Effector memory CD8-positive, alpha-beta T cell (primary cell): Measurements from ENCODE around the gene RALGAPA2.

Source experiments
- ATAC-seq: fragments of 150-1000 bp; cut with Tn5 transposase; replicated peaks from 2 replicates; pipeline ENCODE4 v1.10.0; 2021; ENCODE audit warnings: mild to moderate bottlenecking, moderate library complexity
- DNase-seq, 3 experiments: peaks; one replicate each; pipeline ENCODE4 v3.0.0; 2021
- H3K27ac Mint-ChIP-seq, 2 donors: one replicate each; pipeline ENCODE4 v1.8.0; 2022; ENCODE audit warnings: mild to moderate bottlenecking in 2 of 2, mixed read lengths in 2 of 2, moderate library complexity in 2 of 2
- H3K27me3 Mint-ChIP-seq, 2 donors: one replicate each; pipeline ENCODE4 v1.8.0; 2022; ENCODE audit warnings: mixed read lengths in 2 of 2
- H3K36me3 Mint-ChIP-seq: one replicate; pipeline ENCODE4 v1.8.0; 2022; ENCODE audit warnings: mild to moderate bottlenecking, moderate library complexity, mixed read lengths; ENCODE audit not compliant: insufficient read depth
- H3K4me1 Mint-ChIP-seq, 2 donors: one replicate each; pipeline ENCODE4 v1.8.0; 2022; ENCODE audit warnings: low read depth in 2 of 2, mixed read lengths in 2 of 2
- H3K4me3 Mint-ChIP-seq, 2 donors: one replicate each; pipeline ENCODE4 v1.8.0; 2022; ENCODE audit warnings: mild to moderate bottlenecking in 2 of 2, mixed read lengths in 2 of 2, moderate library complexity in 2 of 2
- H3K9me3 Mint-ChIP-seq, 2 donors: one replicate each; pipeline ENCODE4 v1.8.0; 2022; ENCODE audit warnings: mixed read lengths in 2 of 2

RALGAPA2 gene

GRCh38 chr20:20477444-20478041 lies 234.9 kb downstream of the RALGAPA2 start:
- no peak overlapping the region for H3K27ac Mint-ChIP-seq
- H3K27me3 Mint-ChIP-seq: no peaks in the 10 kb centered on the region
- H3K4me3 Mint-ChIP-seq: no peak overlapping the region
- H3K36me3 Mint-ChIP-seq: peaks cover 3% of the 10 kb centered on the region
- no peaks in the 10 kb centered on the region for H3K4me1 Mint-ChIP-seq
- H3K9me3 Mint-ChIP-seq: no peaks in the 10 kb centered on the region
- ATAC-seq: no peak
- no peak for DNase-seq

DNA sequence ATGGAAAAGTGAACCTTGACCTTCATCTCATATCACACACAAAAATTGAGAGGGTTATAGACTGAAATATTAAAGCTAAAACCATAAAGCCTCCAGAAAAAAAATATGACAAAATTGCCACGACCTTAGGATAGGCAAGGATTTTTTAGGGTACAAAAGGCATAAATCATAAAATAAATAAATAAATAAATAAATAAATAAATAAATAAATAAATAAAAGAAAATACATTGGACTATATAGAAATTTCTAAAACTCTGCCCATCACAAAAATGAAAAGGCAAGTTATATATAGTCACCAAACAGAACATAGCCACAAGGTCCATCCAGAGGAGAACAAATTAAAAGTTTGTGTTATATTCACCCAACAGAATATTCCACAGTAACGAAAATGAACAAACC lies 235.9 kb downstream of the RALGAPA2 start:
- ATAC-seq (no peak), DNase-seq (no peak)
- no peak overlapping the region for H3K4me3 Mint-ChIP-seq
- no peaks in the 10 kb centered on the region for H3K9me3 Mint-ChIP-seq
- peaks cover 11% of the 10 kb centered on the region for H3K36me3 Mint-ChIP-seq
- H3K27ac Mint-ChIP-seq: no peak overlapping the region
- no peaks in the 10 kb centered on the region for H3K4me1 Mint-ChIP-seq
- H3K27me3 Mint-ChIP-seq: no peaks in the 10 kb centered on the region

DNA sequence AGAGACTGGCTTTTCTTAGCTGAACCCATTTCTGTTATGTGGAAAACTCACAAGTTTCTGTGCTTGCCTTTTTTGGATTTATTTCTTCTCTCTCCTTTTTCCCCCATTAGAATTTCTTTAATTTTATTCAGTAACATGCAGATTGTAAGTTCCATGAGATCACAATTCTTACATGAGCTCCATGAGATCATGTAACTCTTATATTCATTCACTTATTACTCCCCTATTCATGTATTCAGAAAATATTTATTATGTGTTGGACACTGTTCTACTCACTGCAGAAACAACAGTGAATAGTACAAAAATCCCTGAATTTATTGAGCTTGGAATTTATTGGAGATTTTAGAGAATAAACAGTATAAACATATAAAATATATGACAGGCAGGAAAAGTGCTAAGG lies 238.8 kb downstream of the RALGAPA2 start:
- Mint-ChIP-seq H3K36me3 (peaks cover 9% of the 10 kb centered on the region), H3K27me3 (no peaks in the 10 kb centered on the region), H3K9me3 (no peaks in the 10 kb centered on the region), H3K27ac (peak overlapping the region in 1 of 2 donors; percentile 16), H3K4me3 (no peak overlapping the region), H3K4me1 (no peaks in the 10 kb centered on the region)
- ATAC-seq (no peak), DNase-seq (no peak)

DNA sequence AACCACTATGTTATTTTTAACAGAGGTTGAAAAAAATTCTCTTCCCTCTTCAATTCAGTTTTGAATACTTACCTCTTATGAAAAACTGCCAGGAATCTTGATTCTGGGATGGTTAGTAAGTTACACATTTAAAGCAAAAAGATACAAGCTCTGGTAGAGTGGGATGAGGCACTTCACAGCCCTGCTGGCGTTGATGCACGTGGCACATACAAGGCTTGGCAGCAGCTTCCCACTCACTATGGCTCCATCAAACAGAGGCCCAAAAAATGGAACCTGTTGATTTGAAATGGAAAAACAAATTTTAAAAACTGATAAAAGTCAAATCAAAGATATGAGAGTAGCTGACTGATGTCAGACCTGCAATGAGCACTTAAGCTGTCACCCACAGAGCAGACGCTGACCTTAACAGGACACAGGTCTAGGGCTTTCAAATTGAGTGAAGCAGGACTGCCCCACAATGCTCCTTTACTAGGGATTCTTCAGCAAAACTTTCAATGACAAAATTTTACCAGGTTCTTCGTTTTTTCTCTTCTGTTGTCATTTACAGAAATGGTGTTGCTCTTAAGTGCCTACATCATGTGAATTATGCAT lies 239.7 kb downstream of the RALGAPA2 start:
- H3K27ac Mint-ChIP-seq: no peak overlapping the region
- no peaks in the 10 kb centered on the region for H3K27me3 Mint-ChIP-seq
- H3K36me3 Mint-ChIP-seq: peaks cover 9% of the 10 kb centered on the region
- H3K4me1 Mint-ChIP-seq: no peaks in the 10 kb centered on the region
- no peaks in the 10 kb centered on the region for H3K9me3 Mint-ChIP-seq
- DNase-seq (no peak), ATAC-seq (no peak)
- no peak overlapping the region for H3K4me3 Mint-ChIP-seq

- peak overlapping the region in 1 of 2 donors; percentile 9 for H3K27ac Mint-ChIP-seq
- H3K9me3 Mint-ChIP-seq: no peaks in the 10 kb centered on the region
- no peaks in the 10 kb centered on the region for H3K4me1 Mint-ChIP-seq
- H3K4me3 Mint-ChIP-seq: no peak overlapping the region
- DNase-seq (no peak), ATAC-seq (no peak)
- no peaks in the 10 kb centered on the region for H3K27me3 Mint-ChIP-seq
- H3K36me3 Mint-ChIP-seq: peaks cover 2% of the 10 kb centered on the region
Observed at GRCh38 chr20:20466341-20466879, 246.0 kb downstream of the RALGAPA2 start.

DNA sequence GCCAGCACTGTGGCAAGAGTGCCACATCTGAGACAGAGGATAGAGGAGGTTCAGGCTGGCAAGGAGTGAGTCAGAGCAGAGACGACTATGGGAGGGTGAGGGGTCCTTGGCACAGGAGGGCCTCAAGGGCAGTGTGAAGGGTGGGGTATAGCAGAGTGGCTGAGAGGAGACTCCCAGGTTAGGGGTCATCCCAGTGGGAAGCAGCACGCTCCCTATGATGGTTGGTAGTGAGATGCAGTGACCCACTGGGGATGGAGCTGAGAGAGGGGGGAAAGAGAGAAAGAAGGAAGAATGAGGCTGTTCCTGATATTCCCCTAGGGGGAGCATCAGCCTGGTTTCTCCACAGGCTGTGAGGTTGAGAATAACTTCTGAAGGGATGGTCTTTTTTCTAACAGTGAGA lies 247.2 kb downstream of the RALGAPA2 start:
- H3K4me1 Mint-ChIP-seq: no peaks in the 10 kb centered on the region
- no peaks in the 10 kb centered on the region for H3K9me3 Mint-ChIP-seq
- no peak overlapping the region for H3K4me3 Mint-ChIP-seq
- peaks cover 2% of the 10 kb centered on the region for H3K36me3 Mint-ChIP-seq
- no peaks in the 10 kb centered on the region for H3K27me3 Mint-ChIP-seq
- DNase-seq (no peak), ATAC-seq (no peak)
- peak overlapping the region in 1 of 2 donors; percentile 67 for H3K27ac Mint-ChIP-seq

DNA sequence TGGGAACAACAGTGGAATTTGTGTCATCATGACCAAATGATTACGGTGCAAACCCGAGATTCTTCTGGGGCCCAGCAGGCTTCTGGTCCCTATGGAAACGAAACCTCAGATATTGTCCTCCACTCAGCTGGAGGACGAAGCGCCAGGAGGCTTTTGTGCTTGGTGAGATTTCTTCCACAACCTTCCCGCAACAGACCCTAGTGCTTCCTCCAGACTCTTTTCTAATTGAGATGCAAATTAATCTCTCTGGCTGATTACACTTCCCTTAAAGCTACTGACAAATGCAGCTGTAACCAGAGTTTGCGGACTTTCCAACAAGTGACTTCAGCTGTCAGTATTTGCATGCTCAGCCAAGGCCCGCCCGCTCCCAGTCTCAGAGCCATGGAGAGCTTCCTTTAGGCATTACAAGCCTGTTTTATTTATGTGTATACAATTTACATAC lies 248.5 kb downstream of the RALGAPA2 start:
- ATAC-seq: no peak
- H3K27ac Mint-ChIP-seq: no peak overlapping the region

DNA sequence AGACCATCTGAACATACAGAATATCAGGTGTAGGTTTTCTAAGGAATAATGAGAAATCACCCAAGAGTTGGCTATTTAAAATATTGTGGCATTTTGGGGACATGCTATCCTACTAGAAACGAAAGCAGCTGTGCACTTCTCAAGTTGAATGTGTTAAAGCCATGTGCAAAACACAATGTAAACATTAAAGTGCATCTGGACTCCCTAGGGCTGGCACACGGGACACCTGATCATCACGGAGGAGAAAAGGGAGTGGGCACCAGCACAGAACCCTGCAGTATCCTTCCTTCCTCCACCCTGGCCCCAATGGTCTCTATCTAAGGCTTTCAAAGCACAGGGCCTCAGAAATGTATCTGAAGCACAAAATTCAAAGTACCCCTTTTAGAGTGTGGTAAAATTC lies 250.3 kb downstream of the RALGAPA2 start:
- no peak overlapping the region for H3K27ac Mint-ChIP-seq
- H3K4me1 Mint-ChIP-seq: peaks cover 0 to 2% of the 10 kb centered on the region in 2 donors
- ATAC-seq (no peak), DNase-seq (no peak)
- no peaks in the 10 kb centered on the region for H3K27me3 Mint-ChIP-seq
- no peak overlapping the region for H3K4me3 Mint-ChIP-seq
- peaks cover 2% of the 10 kb centered on the region for H3K36me3 Mint-ChIP-seq
- H3K9me3 Mint-ChIP-seq: no peaks in the 10 kb centered on the region

More for the DNA sequence above, 248.5 kb downstream of the RALGAPA2 start:
- Mint-ChIP-seq H3K9me3 (no peaks in the 10 kb centered on the region), H3K4me3 (no peak overlapping the region), H3K4me1 (no peaks in the 10 kb centered on the region), H3K36me3 (peaks cover 2% of the 10 kb centered on the region), H3K27me3 (no peaks in the 10 kb centered on the region)
- DNase-seq: no peak

DNA sequence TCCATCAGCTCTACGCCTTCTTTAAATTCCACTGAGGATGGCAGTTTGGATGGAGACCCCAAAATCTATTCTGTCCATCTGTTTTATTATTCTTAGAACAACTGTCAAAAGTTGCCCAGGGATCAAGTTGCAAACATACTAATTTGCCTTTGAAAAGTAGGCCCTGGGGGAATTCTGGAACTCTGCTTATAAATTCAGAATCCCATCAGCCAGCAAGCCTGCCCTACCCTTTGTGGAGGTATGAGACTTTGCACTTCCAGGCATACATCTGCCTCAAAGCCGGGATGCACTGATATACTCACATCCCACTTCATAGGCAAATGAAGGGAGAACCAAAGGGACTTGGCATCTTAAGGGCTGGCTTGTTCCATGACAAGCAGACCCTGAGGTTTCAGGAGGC lies 250.9 kb downstream of the RALGAPA2 start:
- no peak overlapping the region for H3K27ac Mint-ChIP-seq

DNA sequence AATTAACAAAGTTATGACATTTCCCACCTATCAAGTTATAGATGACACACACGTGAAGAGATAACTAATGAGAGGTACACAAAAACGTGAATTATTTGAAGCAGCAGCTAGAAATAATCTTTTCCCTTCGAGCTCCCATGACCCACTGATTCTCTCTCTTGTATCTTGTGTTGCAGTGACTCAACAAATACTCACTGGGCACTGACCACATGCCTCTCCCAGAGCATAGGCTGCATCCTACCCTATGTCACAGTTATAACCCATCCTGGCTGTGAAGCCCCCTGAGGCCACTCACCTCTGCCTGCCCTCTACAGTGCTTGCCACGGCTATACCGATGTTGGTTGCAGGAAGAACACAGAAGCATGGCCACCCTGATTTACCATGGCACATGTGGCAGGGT lies 252.7 kb downstream of the RALGAPA2 start:
- Mint-ChIP-seq H3K27ac (no peak overlapping the region), H3K4me3 (no peak overlapping the region), H3K36me3 (no peaks in the 10 kb centered on the region), H3K4me1 (peaks cover 0 to 4% of the 10 kb centered on the region in 2 donors), H3K9me3 (no peaks in the 10 kb centered on the region), H3K27me3 (no peaks in the 10 kb centered on the region)
- ATAC-seq (no peak), DNase-seq (no peak)

More for the DNA sequence above, 250.9 kb downstream of the RALGAPA2 start:
- no peak for ATAC-seq
- H3K9me3 Mint-ChIP-seq: no peaks in the 10 kb centered on the region
- peaks cover 0 to 2% of the 10 kb centered on the region in 2 donors for H3K4me1 Mint-ChIP-seq
- no peaks in the 10 kb centered on the region for H3K27me3 Mint-ChIP-seq
- DNase-seq: no peak
- H3K36me3 Mint-ChIP-seq: peaks cover 2% of the 10 kb centered on the region
- H3K4me3 Mint-ChIP-seq: no peak overlapping the region

GRCh38 chr20:20457392-20458126 lies 254.9 kb downstream of the RALGAPA2 start:
- peaks cover 9 to 14% of the 10 kb centered on the region in 2 donors for H3K4me1 Mint-ChIP-seq
- H3K27me3 Mint-ChIP-seq: no peaks in the 10 kb centered on the region
- H3K4me3 Mint-ChIP-seq: no peak overlapping the region
- H3K27ac Mint-ChIP-seq: no peak overlapping the region
- H3K9me3 Mint-ChIP-seq: no peaks in the 10 kb centered on the region
- ATAC-seq: no peak
- no peak for DNase-seq
- no peaks in the 10 kb centered on the region for H3K36me3 Mint-ChIP-seq

- Mint-ChIP-seq H3K27me3 (no peaks in the 10 kb centered on the region), H3K9me3 (no peaks in the 10 kb centered on the region), H3K36me3 (no peaks in the 10 kb centered on the region), H3K4me3 (no peak overlapping the region), H3K27ac (no peak overlapping the region), H3K4me1 (peaks cover 14 to 19% of the 10 kb centered on the region in 2 donors)
- ATAC-seq (no peak), DNase-seq (no peak)
Observed at GRCh38 chr20:20456741-20457140, 255.7 kb downstream of the RALGAPA2 start.

DNA sequence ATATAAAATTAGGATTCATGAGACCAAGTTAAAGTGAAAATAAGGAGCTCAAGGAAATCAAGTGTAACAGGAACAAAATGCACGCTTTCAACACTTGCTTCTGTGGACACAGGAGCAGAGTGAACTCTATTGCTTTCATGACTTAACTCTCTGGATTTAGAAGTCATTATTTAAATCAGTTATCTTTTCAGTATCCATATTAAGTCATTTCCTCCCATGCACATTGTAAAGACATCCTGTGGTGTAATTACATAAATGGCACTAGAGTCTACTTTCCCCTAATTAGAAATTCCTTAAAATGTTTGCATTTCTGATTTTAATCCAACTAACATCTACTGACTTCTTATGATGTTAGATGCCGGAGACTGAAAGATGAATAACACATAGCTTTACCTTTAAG lies 256.5 kb downstream of the RALGAPA2 start:
- Mint-ChIP-seq H3K4me3 (peak overlapping the region in 1 of 2 donors; percentile 6), H3K27me3 (no peaks in the 10 kb centered on the region)

More for the DNA sequence above, 256.5 kb downstream of the RALGAPA2 start:
- Mint-ChIP-seq H3K9me3 (no peaks in the 10 kb centered on the region), H3K4me1 (peaks cover 14 to 19% of the 10 kb centered on the region in 2 donors), H3K36me3 (no peaks in the 10 kb centered on the region), H3K27ac (no peak overlapping the region)
- DNase-seq (no peak), ATAC-seq (no peak)
